HEK293 (cell line): ENCODE measurements around the gene TXNDC8.

Experiments
- CTCF ChIA-PET: fragments of 350-600 bp; formaldehyde crosslinking; extraction: SDS; loops from one replicate; lab custom pipeline; 2021; ENCODE audit warnings: antibody characterized with exemption; lab: Yijun Ruan, JAX
- POLR2A ChIA-PET: fragments of 300-600 bp; formaldehyde crosslinking; extraction: SDS; loops from one replicate; lab custom pipeline; 2020; ENCODE audit warnings: antibody characterized with exemption, inconsistent platforms; lab: Yijun Ruan, JAX
- H3K27ac ChIP-seq: fragments of 200-500 bp; sonication (Bioruptor generic); 2 replicates; pipeline ENCODE4 v1.5.1; 2014; ENCODE audit warnings: low read depth, low read length, control low read depth, inconsistent platforms; ENCODE audit errors: extremely low read depth
- H3K36me3 ChIP-seq, 2 experiments: fragments of 200-500 bp in 1 of 2; sonication (Bioruptor generic) in 1 of 2; 1 replicate in 1 of 2; 2 replicates in 1 of 2; pipeline ENCODE4 v1.5.1; 2014 to 2017; ENCODE audit warnings: inconsistent platforms in 2 of 2, low read length in 2 of 2; ENCODE audit not compliant: control insufficient read depth in 2 of 2, insufficient read depth in 1 of 2
- H3K4me1 ChIP-seq: fragments of 200-500 bp; sonication (Bioruptor generic); 2 replicates; pipeline ENCODE4 v1.5.1; 2014; ENCODE audit warnings: mild to moderate bottlenecking, low read length, inconsistent platforms; ENCODE audit not compliant: control insufficient read depth, insufficient read depth
- H3K4me3 ChIP-seq: 2 replicates; pipeline ENCODE4 v1.5.1; 2011; ENCODE audit warnings: low read depth, mild to moderate bottlenecking, control low read depth, low read length, moderate library complexity
- H3K9me3 ChIP-seq: fragments of 200-500 bp; sonication (Bioruptor generic); 2 replicates; pipeline ENCODE4 v1.5.1; 2014; ENCODE audit warnings: low read depth, low read length, inconsistent platforms; ENCODE audit not compliant: control insufficient read depth, insufficient read depth
- ATF2 ChIP-seq: fragments of 450-650 bp; formaldehyde crosslinking; IDR thresholded peaks from 2 replicates; pipeline ENCODE4 v1.5.1; 2016; ENCODE audit warnings: missing biosample characterization, missing genetic modification characterization, low read depth
- HOXA7 ChIP-seq: sonication (generic); formaldehyde crosslinking; IDR thresholded peaks from 2 replicates; pipeline ENCODE4 v1.8.1; 2022; ENCODE audit warnings: missing genetic modification reagents, borderline replicate concordance
- HOXC10 ChIP-seq: sonication (generic); formaldehyde crosslinking; IDR thresholded peaks from 2 replicates; pipeline ENCODE4 v1.8.1; 2023; ENCODE audit warnings: mild to moderate bottlenecking, missing genetic modification reagents
- RBAK ChIP-seq: fragments of 450-650 bp; formaldehyde crosslinking; IDR thresholded peaks from 2 replicates; pipeline ENCODE4 v1.5.1; 2016; ENCODE audit warnings: missing biosample characterization, missing genetic modification characterization
- REST ChIP-seq: fragments of 450-650 bp; formaldehyde crosslinking; IDR thresholded peaks from 2 replicates; pipeline ENCODE4 v1.5.1; 2016; ENCODE audit warnings: missing biosample characterization, missing genetic modification characterization
- TCF7L2 ChIP-seq: IDR thresholded peaks from 2 replicates; pipeline ENCODE4 v1.6.1; 2011; ENCODE audit warnings: low read depth, mild to moderate bottlenecking, inconsistent platforms, low read length, moderate library complexity, borderline replicate concordance
- WT1 ChIP-seq: fragments of 450-650 bp; formaldehyde crosslinking; IDR thresholded peaks from 2 replicates; pipeline ENCODE4 v1.5.1; 2016; ENCODE audit warnings: missing biosample characterization, missing genetic modification characterization
- ZBTB17 ChIP-seq: fragments of 450-650 bp; formaldehyde crosslinking; IDR thresholded peaks from 2 replicates; pipeline ENCODE4 v1.5.1; 2016; ENCODE audit warnings: missing biosample characterization, missing genetic modification characterization
- ZBTB21 ChIP-seq: fragments of 450-650 bp; formaldehyde crosslinking; IDR thresholded peaks from 2 replicates; pipeline ENCODE4 v1.5.1; 2017; ENCODE audit warnings: missing biosample characterization, missing genetic modification characterization
- ZFP37 ChIP-seq: fragments of 450-650 bp; formaldehyde crosslinking; IDR thresholded peaks from 2 replicates; pipeline ENCODE4 v1.5.1; 2016; ENCODE audit warnings: missing biosample characterization, missing genetic modification characterization
- ZNF140 ChIP-seq: fragments of 450-650 bp; formaldehyde crosslinking; IDR thresholded peaks from 2 replicates; pipeline ENCODE4 v1.5.1; 2016; ENCODE audit warnings: missing biosample characterization, missing genetic modification characterization
- ZNF202 ChIP-seq: fragments of 450-650 bp; formaldehyde crosslinking; IDR thresholded peaks from 2 replicates; pipeline ENCODE4 v1.5.1; 2016; ENCODE audit warnings: missing biosample characterization, missing genetic modification characterization, borderline replicate concordance
- ZNF223 ChIP-seq: fragments of 450-650 bp; formaldehyde crosslinking; IDR thresholded peaks from 2 replicates; pipeline ENCODE4 v1.5.1; 2016; ENCODE audit warnings: missing biosample characterization, missing genetic modification characterization
- ZNF335 ChIP-seq: fragments of 450-650 bp; formaldehyde crosslinking; conservative IDR thresholded peaks from 2 replicates; pipeline ENCODE4 v1.5.1; 2016; ENCODE audit warnings: missing biosample characterization, missing genetic modification characterization
- ZNF391 ChIP-seq: fragments of 450-650 bp; formaldehyde crosslinking; IDR thresholded peaks from 2 replicates; pipeline ENCODE4 v1.5.1; 2016; ENCODE audit warnings: low read depth, missing biosample characterization, missing genetic modification characterization, borderline replicate concordance
- ZNF416 ChIP-seq: fragments of 450-650 bp; formaldehyde crosslinking; IDR thresholded peaks from 2 replicates; pipeline ENCODE4 v1.5.1; 2016; ENCODE audit warnings: missing biosample characterization, missing genetic modification characterization
- ZNF548 ChIP-seq: fragments of 450-650 bp; formaldehyde crosslinking; IDR thresholded peaks from 2 replicates; pipeline ENCODE4 v1.5.1; 2016; ENCODE audit warnings: missing biosample characterization, missing genetic modification characterization
- ZNF549 ChIP-seq: fragments of 450-650 bp; IDR thresholded peaks from 2 replicates; pipeline ENCODE4 v1.5.1; 2018; ENCODE audit warnings: missing biosample characterization, missing genetic modification characterization, mild to moderate bottlenecking, inconsistent platforms, moderate library complexity
- ZNF558 ChIP-seq: fragments of 450-650 bp; formaldehyde crosslinking; IDR thresholded peaks from 2 replicates; pipeline ENCODE4 v1.5.1; 2016; ENCODE audit warnings: missing biosample characterization, missing genetic modification characterization
- ZNF561 ChIP-seq: fragments of 450-650 bp; IDR thresholded peaks from 2 replicates; pipeline ENCODE4 v1.5.1; 2018; ENCODE audit warnings: missing biosample characterization, missing genetic modification characterization, borderline replicate concordance
- ZNF600 ChIP-seq: fragments of 450-650 bp; formaldehyde crosslinking; IDR thresholded peaks from 2 replicates; pipeline ENCODE4 v1.5.1; 2016; ENCODE audit warnings: missing biosample characterization, missing genetic modification characterization
- ZNF624 ChIP-seq: fragments of 450-650 bp; formaldehyde crosslinking; IDR thresholded peaks from 2 replicates; pipeline ENCODE4 v1.5.1; 2017; ENCODE audit warnings: missing biosample characterization, missing genetic modification characterization
- ZNF629 ChIP-seq: fragments of 450-650 bp; formaldehyde crosslinking; IDR thresholded peaks from 2 replicates; pipeline ENCODE4 v1.5.1; 2017; ENCODE audit warnings: missing biosample characterization, missing genetic modification characterization
- ZNF639 ChIP-seq: fragments of 450-650 bp; formaldehyde crosslinking; IDR thresholded peaks from 2 replicates; pipeline ENCODE4 v1.5.1; 2016; ENCODE audit warnings: missing biosample characterization, missing genetic modification characterization
- ZNF664 ChIP-seq: fragments of 450-650 bp; formaldehyde crosslinking; IDR thresholded peaks from 2 replicates; pipeline ENCODE4 v1.5.1; 2016; ENCODE audit warnings: missing biosample characterization, missing genetic modification characterization
- ZNF776 ChIP-seq: fragments of 450-650 bp; formaldehyde crosslinking; IDR thresholded peaks from 2 replicates; pipeline ENCODE4 v1.5.0; 2017; ENCODE audit warnings: missing biosample characterization, missing genetic modification characterization, borderline replicate concordance
- ZNF777 ChIP-seq: fragments of 450-650 bp; formaldehyde crosslinking; IDR thresholded peaks from 2 replicates; pipeline ENCODE4 v1.5.1; 2017; ENCODE audit warnings: missing biosample characterization, missing genetic modification characterization, borderline replicate concordance
- ZNF792 ChIP-seq: fragments of 450-650 bp; formaldehyde crosslinking; IDR thresholded peaks from 2 replicates; pipeline ENCODE4 v1.5.1; 2016; ENCODE audit warnings: missing biosample characterization, missing genetic modification characterization
- ZNF837 ChIP-seq: fragments of 450-650 bp; formaldehyde crosslinking; IDR thresholded peaks from 2 replicates; pipeline ENCODE4 v1.5.1; 2016; ENCODE audit warnings: missing biosample characterization, missing genetic modification characterization
- ZSCAN23 ChIP-seq: fragments of 450-650 bp; formaldehyde crosslinking; IDR thresholded peaks from 2 replicates; pipeline ENCODE4 v1.5.1; 2016; ENCODE audit warnings: missing biosample characterization, missing genetic modification characterization

The TXNDC8 gene

GRCh38 chr9:110270211-110270995 lies 67.3 kb downstream of the TXNDC8 start (continued):
- TF ChIP-seq ZNF624 (tag by site-specific recombination) (no peak), ZNF776 (tag by site-specific recombination) (no peak), ZNF202 (no peak), ZBTB17 (tag by site-specific recombination) (no peak), ZNF548 (tag by site-specific recombination) (no peak), RBAK (tag by site-specific recombination) (no peak), WT1 (no peak), REST (tag by site-specific recombination) (no peak), ZNF561 (tag by site-specific recombination) (no peak)

- ChIA-PET POLR2A (no interaction called here), CTCF (no interaction called here)
- TF ChIP-seq ZNF629 (tag by site-specific recombination) (no peak), ZNF792 (tag by site-specific recombination) (no peak), ZBTB21 (tag by site-specific recombination) (no peak), ZNF777 (tag by site-specific recombination) (no peak), ZNF549 (no peak), ZNF837 (tag by site-specific recombination) (no peak), ZNF600 (tag by site-specific recombination) (no peak), HOXA7 (CRISPR knock-in tag) (no peak), HOXC10 (CRISPR knock-in tag) (no peak), ZNF335 (tag by site-specific recombination) (no peak), TCF7L2 (no peak)
Measured at GRCh38 chr9:110266795-110267194, 70.9 kb downstream of the TXNDC8 start.

GRCh38 chr9:110261632-110262031 lies 76.0 kb downstream of the TXNDC8 start:
- H3K27ac ChIP-seq: no peak overlapping the region
- no peaks in the 10 kb centered on the region for H3K9me3 ChIP-seq
- no peak overlapping the region for H3K4me3 ChIP-seq
- H3K4me1 ChIP-seq: peaks cover 3% of the 10 kb centered on the region; the same call in 1 of the 2 replicates
- no peaks in the 10 kb centered on the region for H3K36me3 ChIP-seq
- CTCF ChIA-PET: interaction anchor here (1.3 kb wide), 1 partner anchor 362 kb away, joined by 5 read pairs; no protein-coding TSS in a partner anchor
- POLR2A ChIA-PET: no interaction called here
- TF ChIP-seq ZNF639 (no peak), ZNF140 (tag by site-specific recombination) (no peak), HOXA7 (CRISPR knock-in tag) (no peak), ATF2 (tag by site-specific recombination) (no peak), ZNF664 (tag by site-specific recombination) (no peak), ZNF837 (tag by site-specific recombination) (no peak), ZNF223 (tag by site-specific recombination) (no peak), ZNF777 (tag by site-specific recombination) (no peak), ZNF416 (tag by site-specific recombination) (no peak), ZNF391 (tag by site-specific recombination) (no peak), ZSCAN23 (no peak), ZFP37 (tag by site-specific recombination) (no peak), ZNF558 (tag by site-specific recombination) (no peak)

More at GRCh38 chr9:110266795-110267194, 70.9 kb downstream of the TXNDC8 start:
- Histone ChIP-seq H3K27ac (no peak overlapping the region), H3K9me3 (no peaks in the 10 kb centered on the region), H3K36me3 (no peaks in the 10 kb centered on the region), H3K4me3 (no peak overlapping the region), H3K4me1 (no peaks in the 10 kb centered on the region)
